Neural progenitor cell (in vitro differentiated cells): ENCODE results near the gene MKLN1. TPM values are rescaled to one million over a fixed set of nuclear protein-coding genes. Genes with fewer than 3 reads are reported as not detected.

ENCODE experiments used
- DNase-seq: peaks from one replicate; pipeline ENCODE4 v3.0.0-alpha.2; 2016; ENCODE audit warnings: low spot score
- H2AFZ ChIP-seq: fragments of 200-600 bp; sonication (generic); replicated peaks from 2 replicates; pipeline ENCODE4 v1.6.1; 2016; ENCODE audit warnings: antibody characterized with exemption
- H3F3A ChIP-seq: fragments of 200-600 bp; sonication (generic); 2 replicates; pipeline ENCODE4 v1.6.1; 2016; ENCODE audit warnings: antibody characterized with exemption, low read depth
- H3K27ac ChIP-seq: fragments of 200-600 bp; sonication (generic); 2 replicates; pipeline ENCODE4 v1.5.1; 2016; ENCODE audit warnings: mild to moderate bottlenecking
- H3K27me3 ChIP-seq: fragments of 200-600 bp; sonication (generic); 2 replicates; pipeline ENCODE4 v1.6.1; 2016; ENCODE audit warnings: mild to moderate bottlenecking, moderate library complexity
- H3K36me3 ChIP-seq: fragments of 200-600 bp; sonication (generic); 2 replicates; pipeline ENCODE4 v1.5.1; 2016
- H3K4me1 ChIP-seq: fragments of 200-600 bp; sonication (generic); 2 replicates; pipeline ENCODE4 v1.6.1; 2016; ENCODE audit warnings: mixed run types
- H3K4me2 ChIP-seq: fragments of 200-600 bp; sonication (generic); 2 replicates; pipeline ENCODE4 v1.6.1; 2016
- H3K4me3 ChIP-seq: fragments of 200-600 bp; sonication (generic); 2 replicates; pipeline ENCODE4 v1.5.1; 2016
- H3K79me2 ChIP-seq: fragments of 200-600 bp; sonication (generic); 2 replicates; pipeline ENCODE4 v1.6.1; 2016; ENCODE audit warnings: low read depth
- H3K9ac ChIP-seq: fragments of 200-600 bp; sonication (generic); 2 replicates; pipeline ENCODE4 v1.6.1; 2016
- H3K9me3 ChIP-seq: fragments of 200-600 bp; sonication (generic); 2 replicates; pipeline ENCODE4 v1.5.1; 2016; ENCODE audit warnings: low read depth
- H4K20me1 ChIP-seq: fragments of 200-600 bp; sonication (generic); 2 replicates; pipeline ENCODE4 v1.6.1; 2016; ENCODE audit warnings: low read depth
- H3K27ac Mint-ChIP-seq: 3 replicates; pipeline ENCODE4 v1.8.0; 2021; ENCODE audit warnings: mixed read lengths
- H3K27me3 Mint-ChIP-seq: 2 replicates; pipeline ENCODE4 v1.8.0; 2022; ENCODE audit warnings: low read depth, mild to moderate bottlenecking, inconsistent platforms, moderate library complexity, mixed read lengths; ENCODE audit not compliant: insufficient read depth
- H3K36me3 Mint-ChIP-seq: 3 replicates; pipeline ENCODE4 v1.8.0; 2021; ENCODE audit warnings: mixed read lengths
- H3K4me1 Mint-ChIP-seq: 3 replicates; pipeline ENCODE4 v1.8.0; 2021; ENCODE audit warnings: mixed read lengths
- H3K4me3 Mint-ChIP-seq: 3 replicates; pipeline ENCODE4 v1.8.0; 2021; ENCODE audit warnings: mild to moderate bottlenecking, moderate library complexity, mixed read lengths
- H3K9me3 Mint-ChIP-seq: 3 replicates; pipeline ENCODE4 v1.8.0; 2020; ENCODE audit warnings: mixed read lengths
- CTCF ChIP-seq: fragments of 200-600 bp; sonication (generic); IDR thresholded peaks from 2 replicates; pipeline ENCODE4 v1.5.1; 2017; ENCODE audit warnings: antibody characterized with exemption, mild to moderate bottlenecking
- EZH2 ChIP-seq: fragments of 200-600 bp; sonication (generic); IDR thresholded peaks from 2 replicates; pipeline ENCODE4 v1.6.1; 2017; ENCODE audit warnings: antibody characterized with exemption, mild to moderate bottlenecking, moderate library complexity
- EZH2phosphoT487 ChIP-seq: fragments of 200-600 bp; sonication (generic); IDR thresholded peaks from 2 replicates; pipeline ENCODE4 v1.6.1; 2017; ENCODE audit warnings: antibody characterized with exemption
- total RNA-seq: library from RNA; depleted of rRNA; stranded (reverse); fragments of >200 nt; gene quantifications from 2 replicates; pipeline ENCODE4 v1.2.3, GENCODE V29; 2015; ENCODE audit warnings: low replicate concordance

Gene MKLN1
- total RNA-seq, 1 donor from 2014 or later: 60.9 TPM

GRCh38 chr7:131488361-131488760 is 160.7 kb downstream of the MKLN1 start:
- Histone ChIP-seq H3K27me3 (no peaks in the 10 kb centered on the region), H3K4me2 (no peak overlapping the region), H3K9ac (no peak overlapping the region), H2AFZ (no peak overlapping the region), H4K20me1 (no peaks in the 10 kb centered on the region), H3K79me2 (no peaks in the 10 kb centered on the region), H3F3A (peaks cover 4% of the 10 kb centered on the region), H3K9me3 (no peaks in the 10 kb centered on the region), H3K36me3 (no peaks in the 10 kb centered on the region), H3K4me3 (no peak overlapping the region), H3K4me1 (peaks cover 8% of the 10 kb centered on the region), H3K27ac (no peak overlapping the region)
- H3K27me3 Mint-ChIP-seq: no peaks in the 10 kb centered on the region
- DNase-seq: no peak
- no peak overlapping the region for H3K27ac Mint-ChIP-seq
- H3K4me3 Mint-ChIP-seq: no peak overlapping the region
- H3K9me3 Mint-ChIP-seq: no peaks in the 10 kb centered on the region
- H3K36me3 Mint-ChIP-seq: peaks cover 1% of the 10 kb centered on the region
- no peaks in the 10 kb centered on the region for H3K4me1 Mint-ChIP-seq
- peak; percentile 30 for TF ChIP-seq CTCF
- no peak for TF ChIP-seq EZH2
- no peak for TF ChIP-seq EZH2phosphoT487

DNA sequence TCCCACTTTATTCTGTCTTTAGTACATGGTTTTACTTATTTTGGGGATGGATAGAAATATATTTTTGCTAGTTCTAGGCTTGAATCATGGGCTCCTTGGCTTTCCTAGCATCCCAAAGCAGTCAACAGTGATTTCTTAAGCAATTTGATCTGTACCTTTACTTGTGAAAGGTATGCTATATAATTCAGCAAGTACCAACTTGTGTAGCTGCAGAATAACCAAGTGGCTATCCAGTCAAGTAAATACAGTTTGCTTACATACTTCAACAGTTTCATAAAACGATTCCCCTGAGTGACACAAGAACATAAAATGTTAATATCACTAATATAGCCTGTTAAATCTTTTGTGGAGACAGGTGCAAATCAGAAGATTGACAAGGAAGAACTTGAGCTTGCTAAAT is 161.5 kb downstream of the MKLN1 start:
- peaks cover 1% of the 10 kb centered on the region for H3K36me3 Mint-ChIP-seq
- no peaks in the 10 kb centered on the region for H3K9me3 Mint-ChIP-seq

DNA sequence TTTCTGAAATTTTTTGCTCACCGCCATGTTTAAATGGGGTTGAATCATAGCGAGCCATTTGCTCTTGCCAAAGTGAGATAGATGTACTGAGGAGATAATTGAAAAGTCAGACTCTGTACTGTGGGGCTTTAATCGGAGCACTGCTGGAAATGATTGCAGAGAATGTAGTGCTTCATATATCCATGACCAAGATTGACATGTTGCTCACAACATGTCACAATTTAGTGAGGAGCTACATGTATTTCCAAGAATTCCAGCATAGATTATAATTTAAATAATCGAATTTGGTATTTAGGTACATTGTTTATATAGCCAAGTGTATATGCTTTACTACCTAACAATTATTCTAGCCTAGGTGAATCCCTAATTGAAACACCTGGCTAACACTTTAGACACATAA is 162.2 kb downstream of the MKLN1 start:
- Histone ChIP-seq H3K4me3 (no peak overlapping the region), H2AFZ (no peak overlapping the region), H3K36me3 (no peaks in the 10 kb centered on the region), H3K4me2 (no peak overlapping the region), H3K9ac (no peak overlapping the region), H3K79me2 (no peaks in the 10 kb centered on the region), H3K27ac (no peak overlapping the region), H3K4me1 (peaks cover 12% of the 10 kb centered on the region), H3K9me3 (no peaks in the 10 kb centered on the region), H3K27me3 (no peaks in the 10 kb centered on the region), H4K20me1 (no peaks in the 10 kb centered on the region), H3F3A (peaks cover 9% of the 10 kb centered on the region)
- DNase-seq: no peak
- Mint-ChIP-seq H3K27ac (no peak overlapping the region), H3K27me3 (no peaks in the 10 kb centered on the region), H3K9me3 (no peaks in the 10 kb centered on the region), H3K4me1 (no peaks in the 10 kb centered on the region), H3K4me3 (no peak overlapping the region), H3K36me3 (peaks cover 1% of the 10 kb centered on the region)
- TF ChIP-seq EZH2phosphoT487 (no peak), CTCF (no peak), EZH2 (no peak)

More for the DNA sequence above, 161.5 kb downstream of the MKLN1 start:
- no peaks in the 10 kb centered on the region for H3K4me1 Mint-ChIP-seq
- H3K79me2 ChIP-seq: no peaks in the 10 kb centered on the region
- no peak overlapping the region for H3K4me3 Mint-ChIP-seq
- no peak overlapping the region for H3K27ac Mint-ChIP-seq
- no peaks in the 10 kb centered on the region for H3K27me3 ChIP-seq
- H2AFZ ChIP-seq: no peak overlapping the region
- no peaks in the 10 kb centered on the region for H3K36me3 ChIP-seq
- no peak overlapping the region for H3K27ac ChIP-seq
- H3K9me3 ChIP-seq: no peaks in the 10 kb centered on the region
- TF ChIP-seq CTCF (no peak), EZH2 (no peak), EZH2phosphoT487 (no peak)
- H3K4me2 ChIP-seq: no peak overlapping the region
- no peaks in the 10 kb centered on the region for H3K27me3 Mint-ChIP-seq
- no peak for DNase-seq
- H4K20me1 ChIP-seq: no peaks in the 10 kb centered on the region
- peaks cover 4% of the 10 kb centered on the region for H3F3A ChIP-seq
- no peak overlapping the region for H3K9ac ChIP-seq
- peaks cover 12% of the 10 kb centered on the region for H3K4me1 ChIP-seq
- no peak overlapping the region for H3K4me3 ChIP-seq

- H3K4me1 Mint-ChIP-seq: no peaks in the 10 kb centered on the region
- H3K4me3 Mint-ChIP-seq: no peak overlapping the region
- no peaks in the 10 kb centered on the region for H3K79me2 ChIP-seq
- no peaks in the 10 kb centered on the region for H3K9me3 ChIP-seq
- no peak overlapping the region for H3K27ac ChIP-seq
- H2AFZ ChIP-seq: no peak overlapping the region
- H3K9me3 Mint-ChIP-seq: no peaks in the 10 kb centered on the region
- H3K27ac Mint-ChIP-seq: no peak overlapping the region
- H3K27me3 ChIP-seq: no peaks in the 10 kb centered on the region
- peak overlapping the region; percentile 6 for H3K4me2 ChIP-seq
- peaks cover 13% of the 10 kb centered on the region for H3F3A ChIP-seq
- no peak for DNase-seq
- no peak overlapping the region for H3K9ac ChIP-seq
- H3K36me3 Mint-ChIP-seq: peaks cover 8% of the 10 kb centered on the region
- peaks cover 12% of the 10 kb centered on the region for H3K4me1 ChIP-seq
- no peak for TF ChIP-seq CTCF
- TF ChIP-seq EZH2: no peak
- no peak for TF ChIP-seq EZH2phosphoT487
- H3K27me3 Mint-ChIP-seq: no peaks in the 10 kb centered on the region
- no peaks in the 10 kb centered on the region for H3K36me3 ChIP-seq
- H3K4me3 ChIP-seq: no peak overlapping the region
- no peaks in the 10 kb centered on the region for H4K20me1 ChIP-seq
These were observed 165.4 kb downstream of the MKLN1 start for GRCh38 chr7:131493081-131493480.
